Measurements from ENCODE around the gene MRPS22.

MRPS22 gene

GRCh38 chr3:139309061-139309591 is 34.7 kb upstream of the MRPS22 start:
- Histone ChIP-seq H3K4me3 (no peak overlapping the region), H3K4me1 (no peaks in the 10 kb centered on the region), H3K27me3 (peaks cover 0 to 7% of the 10 kb centered on the region in 2 donors), H3K27ac (no peak overlapping the region), H3K36me3 (no peaks in the 10 kb centered on the region), H3K9me3 (no peaks in the 10 kb centered on the region)
- intact Hi-C loops (cut with DNase I; ENCODE audit: low total_unique reads): no loop called here
- no peak for TF ChIP-seq CTCF (IDR thresholded peaks at IDR 0.05)
- no peak for DNase-seq

- intact Hi-C loops (cut with DNase I; ENCODE audit: low total_unique reads): no loop called here
- H3K4me1 ChIP-seq: no peaks in the 10 kb centered on the region
- no peak for TF ChIP-seq CTCF (IDR thresholded peaks at IDR 0.05)
- no peaks in the 10 kb centered on the region for H3K9me3 ChIP-seq
- DNase-seq: no peak
- H3K36me3 ChIP-seq: no peaks in the 10 kb centered on the region
- H3K4me3 ChIP-seq: no peak overlapping the region
- no peak overlapping the region for H3K27ac ChIP-seq
- H3K27me3 ChIP-seq: peaks cover 0 to 9% of the 10 kb centered on the region in 2 donors
Observed at GRCh38 chr3:139309880-139310279, 33.9 kb upstream of the MRPS22 start.

- no peak for TF ChIP-seq CTCF (IDR thresholded peaks at IDR 0.05)
Observed at GRCh38 chr3:139310474-139310933, 33.3 kb upstream of the MRPS22 start.

GRCh38 chr3:139311557-139311956 is 32.3 kb upstream of the MRPS22 start:
- Histone ChIP-seq H3K4me3 (no peak overlapping the region), H3K27me3 (peaks cover 0 to 9% of the 10 kb centered on the region in 2 donors), H3K36me3 (no peaks in the 10 kb centered on the region), H3K9me3 (no peaks in the 10 kb centered on the region), H3K4me1 (no peaks in the 10 kb centered on the region), H3K27ac (no peak overlapping the region)
- intact Hi-C loops (cut with DNase I; ENCODE audit: low total_unique reads): no loop called here
- no peak for TF ChIP-seq CTCF (IDR thresholded peaks at IDR 0.05)
- no peak for DNase-seq

More at GRCh38 chr3:139310474-139310933, 33.3 kb upstream of the MRPS22 start:
- Histone ChIP-seq H3K27ac (no peak overlapping the region), H3K4me1 (no peaks in the 10 kb centered on the region), H3K36me3 (no peaks in the 10 kb centered on the region), H3K27me3 (peaks cover 0 to 9% of the 10 kb centered on the region in 2 donors), H3K9me3 (no peaks in the 10 kb centered on the region), H3K4me3 (no peak overlapping the region)
- intact Hi-C loops (cut with DNase I; ENCODE audit: low total_unique reads): no loop called here
- no peak for DNase-seq

GRCh38 chr3:139312416-139312815 is 31.4 kb upstream of the MRPS22 start:
- intact Hi-C loops (cut with DNase I; ENCODE audit: low total_unique reads): no loop called here
- no peak for DNase-seq
- Histone ChIP-seq H3K36me3 (no peaks in the 10 kb centered on the region), H3K4me1 (no peaks in the 10 kb centered on the region), H3K27ac (no peak overlapping the region), H3K4me3 (no peak overlapping the region), H3K9me3 (no peaks in the 10 kb centered on the region), H3K27me3 (peaks cover 0 to 9% of the 10 kb centered on the region in 2 donors)
- TF ChIP-seq CTCF (IDR thresholded peaks at IDR 0.05): no peak

- intact Hi-C loops (cut with DNase I; ENCODE audit: low total_unique reads): no loop called here
- Histone ChIP-seq H3K9me3 (no peaks in the 10 kb centered on the region), H3K36me3 (no peaks in the 10 kb centered on the region), H3K4me3 (no peak overlapping the region), H3K4me1 (no peaks in the 10 kb centered on the region), H3K27ac (no peak overlapping the region), H3K27me3 (peaks cover 0 to 11% of the 10 kb centered on the region in 2 donors)
- DNase-seq: no peak
- TF ChIP-seq CTCF (IDR thresholded peaks at IDR 0.05): no peak
Observed at GRCh38 chr3:139312959-139313358, 30.9 kb upstream of the MRPS22 start.
